Transverse colon (tissue), 4 donors: Measurements from ENCODE around the gene SPTBN1. TPM values are rescaled to one million over a fixed set of nuclear protein-coding genes. Genes with fewer than 3 reads are reported as not detected.

Source experiments
- DNase-seq: peaks from one replicate; pipeline ENCODE4 v3.0.0-alpha.2; 2019
- H3K27ac ChIP-seq, 4 donors: fragments of 200-600 bp; sonication (generic); 2 replicates each; pipeline ENCODE4 v1.5.1; 2016 to 2018; ENCODE audit warnings: inconsistent platforms in 4 of 4
- H3K27me3 ChIP-seq: fragments of 200-600 bp; sonication (generic); 2 replicates; pipeline ENCODE4 v1.5.1; 2017; ENCODE audit warnings: inconsistent platforms
- H3K36me3 ChIP-seq, 4 donors: fragments of 200-600 bp; sonication (generic); 2 replicates each; pipeline ENCODE4 v1.5.1; 2017 to 2019; ENCODE audit warnings: inconsistent platforms in 4 of 4
- H3K4me1 ChIP-seq, 4 donors: fragments of 200-600 bp; sonication (generic); 2 replicates each; pipeline ENCODE4 v1.5.1; 2017 to 2020; ENCODE audit warnings: inconsistent platforms in 4 of 4
- H3K4me3 ChIP-seq, 4 donors: fragments of 200-600 bp; sonication (generic); 1 replicate in 1 of 4; 2 replicates in 3 of 4; pipeline versions ENCODE4 v1.5.1 to v1.6.1; 2017 to 2019; ENCODE audit warnings: inconsistent platforms in 4 of 4
- H3K9me3 ChIP-seq, 2 donors: fragments of 200-600 bp; sonication (generic); 2 replicates each; pipeline ENCODE4 v1.5.1; 2017 to 2019; ENCODE audit warnings: inconsistent platforms in 2 of 2
- EP300 ChIP-seq: sonication (generic); formaldehyde crosslinking; IDR thresholded peaks from one replicate; pipeline ENCODE4 v1.6.1; 2017; ENCODE audit warnings: antibody characterized with exemption, low read depth
- POLR2A ChIP-seq: fragments of 450-650 bp; IDR thresholded peaks from one replicate; pipeline ENCODE4 v1.6.1; 2016; ENCODE audit warnings: antibody characterized with exemption, mild to moderate bottlenecking, moderate library complexity
- POLR2AphosphoS5 ChIP-seq, 3 donors: sonication (generic); formaldehyde crosslinking; IDR thresholded peaks; one replicate each; pipeline ENCODE4 v1.6.1; 2016; ENCODE audit warnings: antibody characterized with exemption in 3 of 3
- WGBS, 2 donors: methylation state at CpG; one replicate each; pipeline ENCODE4 v1.1.5; 2018; ENCODE audit warnings: low coverage in 1 of 2; 5-methylcytosine and 5-hydroxymethylcytosine counted together
- in situ Hi-C, 4 donors: fragments of 200-750 bp; cut with MboI; loops; one replicate each; pipeline versions ENCODE4 v1.15.0 to v1.15.1; 2017; ENCODE audit warnings: low sequenced_read_pairs in 3 of 4, low pct_ligation_motif_present in 1 of 4, low pct_unique_long_range_greater_than_20kb in 1 of 4
- intact Hi-C: fragments of 100-400 bp; cut with DNase I; formaldehyde crosslinking; loops from one replicate; pipeline ENCODE4 v1.15.1; 2023; ENCODE audit warnings: low total_unique reads
- total RNA-seq, 4 donors: library from RNA; depleted of rRNA; stranded (reverse); fragments of >200 nt; gene quantifications; one replicate each; pipeline ENCODE4 v1.1.0, GENCODE V29; 2016
- TF ChIP-seq, protein P1 (sequence below), 5 experiments: fragments of 200-600 bp in 3 of 5; fragments of 450-650 bp in 2 of 5; sonication (generic) in 3 of 5; IDR thresholded peaks; 1 replicate in 2 of 5; 2 replicates in 3 of 5; pipeline ENCODE4 v1.5.1; 2016 to 2017; ENCODE audit warnings: antibody characterized with exemption in 5 of 5, inconsistent platforms in 3 of 5, mild to moderate bottlenecking in 2 of 5, moderate library complexity in 1 of 5

SPTBN1 gene
- total RNA-seq, 4 donors from 2014 or later: 269 to 301 (median 285) TPM

DNA sequence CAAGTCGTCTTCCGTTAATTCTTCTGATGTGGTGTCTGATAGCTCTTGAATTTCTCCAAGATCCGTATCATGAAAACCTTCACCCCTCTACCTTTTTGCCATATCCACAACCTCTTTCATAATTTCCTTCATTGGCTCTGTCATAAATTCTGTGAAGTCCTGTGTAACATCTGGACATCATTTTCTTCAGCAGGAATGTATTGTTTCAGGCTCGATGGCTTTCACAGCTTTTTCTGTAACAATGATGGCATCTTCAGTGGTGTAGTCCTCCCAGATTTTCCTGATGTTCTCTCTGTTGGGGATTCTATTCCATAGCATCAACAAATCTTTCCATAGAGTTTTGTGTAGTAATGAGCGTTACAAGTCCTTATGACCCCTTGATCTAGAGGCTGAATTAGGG lies 153.1 kb downstream of the SPTBN1 start:
- in situ Hi-C loops: no loop called here
- WGBS, 2 donors: 95 to 100% methylated on average over 5 of the region's 5 CpGs
- H3K4me3 ChIP-seq: no peak overlapping the region

DNA sequence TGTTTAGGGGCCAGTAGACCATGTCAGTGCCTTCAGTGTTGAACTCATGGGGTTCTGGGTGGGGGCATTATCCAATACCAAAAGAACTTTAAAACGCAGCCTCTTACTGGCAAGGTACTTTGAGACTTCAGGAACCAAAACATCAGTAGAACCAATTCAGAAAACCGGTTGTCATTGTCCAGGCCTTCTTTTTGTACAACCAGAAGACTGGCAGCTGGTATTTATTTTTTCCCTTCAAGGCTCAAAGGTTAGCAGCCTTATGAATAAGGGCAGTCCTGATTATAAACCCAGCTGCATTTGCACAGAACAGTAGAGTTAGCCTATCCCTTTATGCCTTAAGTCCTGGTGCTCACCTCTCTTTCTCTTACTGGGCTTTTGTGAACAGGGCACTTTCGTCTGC lies 153.5 kb downstream of the SPTBN1 start:
- no peak for DNase-seq
- Histone ChIP-seq H3K27ac (peak overlapping the region in 3 of 4 donors; percentile 3 to 45 (median 15)), H3K27me3 (no peaks in the 10 kb centered on the region), H3K9me3 (no peaks in the 10 kb centered on the region), H3K4me3 (no peak overlapping the region), H3K36me3 (peaks cover 0 to 4% (median 0%) of the 10 kb centered on the region in 4 donors), H3K4me1 (peaks cover 0 to 50% (median 18%) of the 10 kb centered on the region in 4 donors)
- intact Hi-C loops (no loop called here), in situ Hi-C loops (no loop called here)
- no peak for TF ChIP-seq EP300
- 57 to 59% methylated on average over 3 of the region's 3 CpGs for WGBS, 2 donors

More for the DNA sequence above, 153.1 kb downstream of the SPTBN1 start:
- intact Hi-C loops: no loop called here
- no peaks in the 10 kb centered on the region for H3K9me3 ChIP-seq
- no peaks in the 10 kb centered on the region for H3K27me3 ChIP-seq
- no peaks in the 10 kb centered on the region for H3K36me3 ChIP-seq
- peaks cover 0 to 54% (median 18%) of the 10 kb centered on the region in 4 donors for H3K4me1 ChIP-seq
- peak overlapping the region in 3 of 4 donors; percentile 3 to 45 (median 15) for H3K27ac ChIP-seq
- TF ChIP-seq, protein P1, sequence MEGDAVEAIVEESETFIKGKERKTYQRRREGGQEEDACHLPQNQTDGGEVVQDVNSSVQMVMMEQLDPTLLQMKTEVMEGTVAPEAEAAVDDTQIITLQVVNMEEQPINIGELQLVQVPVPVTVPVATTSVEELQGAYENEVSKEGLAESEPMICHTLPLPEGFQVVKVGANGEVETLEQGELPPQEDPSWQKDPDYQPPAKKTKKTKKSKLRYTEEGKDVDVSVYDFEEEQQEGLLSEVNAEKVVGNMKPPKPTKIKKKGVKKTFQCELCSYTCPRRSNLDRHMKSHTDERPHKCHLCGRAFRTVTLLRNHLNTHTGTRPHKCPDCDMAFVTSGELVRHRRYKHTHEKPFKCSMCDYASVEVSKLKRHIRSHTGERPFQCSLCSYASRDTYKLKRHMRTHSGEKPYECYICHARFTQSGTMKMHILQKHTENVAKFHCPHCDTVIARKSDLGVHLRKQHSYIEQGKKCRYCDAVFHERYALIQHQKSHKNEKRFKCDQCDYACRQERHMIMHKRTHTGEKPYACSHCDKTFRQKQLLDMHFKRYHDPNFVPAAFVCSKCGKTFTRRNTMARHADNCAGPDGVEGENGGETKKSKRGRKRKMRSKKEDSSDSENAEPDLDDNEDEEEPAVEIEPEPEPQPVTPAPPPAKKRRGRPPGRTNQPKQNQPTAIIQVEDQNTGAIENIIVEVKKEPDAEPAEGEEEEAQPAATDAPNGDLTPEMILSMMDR (IDR thresholded peaks at IDR 0.05): no peak
- TF ChIP-seq POLR2AphosphoS5 (IDR thresholded peaks at IDR 0.05) (no peak), EP300 (no peak), POLR2A (no peak)
- no peak for DNase-seq

DNA sequence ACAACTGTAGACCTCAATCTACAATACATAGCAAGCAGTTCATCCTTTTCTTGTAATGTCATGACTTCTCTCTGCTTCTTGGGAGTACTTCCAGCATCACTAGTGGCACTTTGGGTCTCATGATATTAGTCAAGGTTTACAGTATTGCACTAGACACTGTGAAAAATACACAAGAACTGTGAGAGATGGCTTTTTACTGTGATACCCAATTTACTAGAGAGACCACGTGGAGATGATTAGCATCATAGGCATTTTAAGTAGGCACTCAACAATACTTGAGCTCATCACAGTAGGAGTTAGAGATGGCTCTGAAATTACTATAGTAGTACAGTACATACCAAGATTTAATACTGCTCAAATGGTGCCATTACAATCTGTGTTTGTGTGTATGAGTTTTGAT lies 154.6 kb downstream of the SPTBN1 start:
- Histone ChIP-seq H3K27me3 (no peaks in the 10 kb centered on the region), H3K36me3 (peaks cover 0 to 7% (median 0%) of the 10 kb centered on the region in 4 donors), H3K27ac (no peak overlapping the region), H3K4me3 (no peak overlapping the region), H3K4me1 (peaks cover 0 to 45% (median 15%) of the 10 kb centered on the region in 4 donors), H3K9me3 (no peaks in the 10 kb centered on the region)
- intact Hi-C loops (no loop called here), in situ Hi-C loops (no loop called here)
- TF ChIP-seq, protein P1 (IDR thresholded peaks at IDR 0.05): no peak
- no peak for TF ChIP-seq EP300
- WGBS, 2 donors: 57% methylated on average over 1 of the region's 1 CpG; no CpG with 5 or more reads in 1 of the 2 donors
- no peak for DNase-seq

DNA sequence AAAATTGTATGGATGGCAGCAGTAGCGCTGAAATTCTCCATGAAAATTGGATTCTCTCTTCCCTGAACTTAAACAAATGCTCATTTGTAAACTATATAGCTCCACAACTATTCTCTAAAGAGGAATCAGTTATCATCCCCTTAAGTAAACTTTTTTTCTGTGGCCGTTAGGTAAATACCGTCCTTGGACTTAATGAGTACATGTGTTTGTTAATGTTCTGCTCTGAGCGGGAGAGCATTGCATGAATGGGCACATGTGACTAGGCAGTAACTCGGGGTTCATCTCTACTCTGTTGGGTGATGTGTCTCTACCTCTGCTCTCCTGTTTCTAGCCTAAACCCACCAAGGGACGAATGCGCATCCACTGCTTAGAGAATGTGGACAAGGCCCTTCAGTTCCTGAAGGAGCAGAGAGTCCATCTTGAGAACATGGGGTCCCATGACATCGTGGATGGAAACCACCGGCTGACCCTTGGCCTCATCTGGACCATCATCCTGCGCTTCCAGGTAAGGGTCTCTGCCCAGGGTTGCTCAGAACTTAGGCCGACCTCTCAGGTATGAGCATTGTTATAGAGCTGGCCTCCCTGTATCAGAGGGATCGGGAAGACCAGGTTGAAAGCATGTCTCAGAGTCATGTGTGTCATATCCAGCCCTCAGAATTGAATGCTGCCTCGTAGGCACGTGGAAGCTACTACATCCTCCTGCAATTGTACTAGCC lies 155.9 kb downstream of the SPTBN1 start:
- H3K27ac ChIP-seq: no peak overlapping the region

DNA sequence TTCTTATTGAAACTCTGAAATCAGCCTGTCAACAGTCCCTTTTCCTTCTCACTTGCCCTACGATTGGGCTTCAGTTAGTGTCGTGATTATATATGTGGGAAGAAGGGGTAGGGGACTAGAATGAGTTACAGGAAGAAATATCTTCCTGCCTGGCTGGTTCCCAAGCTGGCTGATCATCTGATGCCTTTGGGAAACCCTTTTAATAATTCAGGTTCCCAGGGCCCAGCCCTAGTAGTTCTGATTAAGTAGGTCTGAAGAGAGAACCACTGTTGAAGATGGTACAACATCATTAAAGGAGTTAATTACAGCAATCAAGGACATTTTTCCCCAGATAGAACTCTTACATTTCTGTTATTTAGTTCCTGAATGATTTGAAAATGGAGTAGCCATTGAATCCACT lies 157.3 kb downstream of the SPTBN1 start:
- peaks cover 0 to 27% (median 0%) of the 10 kb centered on the region in 4 donors for H3K36me3 ChIP-seq
- 80 to 88% methylated on average over 2 of the region's 2 CpGs for WGBS, 2 donors
- in situ Hi-C loops: no loop called here

More for the DNA sequence above, 155.9 kb downstream of the SPTBN1 start:
- Histone ChIP-seq H3K9me3 (no peaks in the 10 kb centered on the region), H3K4me3 (no peak overlapping the region), H3K36me3 (peaks cover 0 to 18% (median 0%) of the 10 kb centered on the region in 4 donors), H3K27me3 (no peaks in the 10 kb centered on the region), H3K4me1 (peaks cover 0 to 37% (median 13%) of the 10 kb centered on the region in 4 donors)
- no peak for TF ChIP-seq POLR2A
- WGBS, 2 donors: 80 to 93% methylated on average over 3 to 14 of the region's 14 CpGs
- DNase-seq: no peak
- intact Hi-C loops: no loop called here
- in situ Hi-C loops: no loop called here

More for the DNA sequence above, 157.3 kb downstream of the SPTBN1 start:
- Histone ChIP-seq H3K9me3 (no peaks in the 10 kb centered on the region), H3K4me1 (peaks cover 2 to 45% (median 19%) of the 10 kb centered on the region in 4 donors), H3K4me3 (no peak overlapping the region), H3K27me3 (no peaks in the 10 kb centered on the region), H3K27ac (no peak overlapping the region)
- TF ChIP-seq POLR2A (no peak), EP300 (no peak), POLR2AphosphoS5 (IDR thresholded peaks at IDR 0.05) (no peak)
- TF ChIP-seq, protein P1 (IDR thresholded peaks at IDR 0.05): no peak
- DNase-seq: no peak
- intact Hi-C loops: no loop called here
